Stimulated activated naive CD8-positive, alpha-beta T cell treated with anti-CD3 and anti-CD28 coated beads, Interleukin-15, Interleukin-2, amounts not matched to agents 100 U/mL and 50 U/mL, for 24 hours (primary cell): ENCODE data around the gene MAPK14.
"Not testable (repeated sequence)": the region's sequence is repeated elsewhere in the genome, so short reads cannot be mapped to it uniquely, and the experiment has no call there.

ENCODE experiments used
- ATAC-seq: fragments of 150-1000 bp; cut with Tn5 transposase; one replicate; pipeline ENCODE4 v1.10.0; 2021
- DNase-seq: peaks from one replicate; pipeline ENCODE4 v3.0.0; 2021

Gene MAPK14

DNA sequence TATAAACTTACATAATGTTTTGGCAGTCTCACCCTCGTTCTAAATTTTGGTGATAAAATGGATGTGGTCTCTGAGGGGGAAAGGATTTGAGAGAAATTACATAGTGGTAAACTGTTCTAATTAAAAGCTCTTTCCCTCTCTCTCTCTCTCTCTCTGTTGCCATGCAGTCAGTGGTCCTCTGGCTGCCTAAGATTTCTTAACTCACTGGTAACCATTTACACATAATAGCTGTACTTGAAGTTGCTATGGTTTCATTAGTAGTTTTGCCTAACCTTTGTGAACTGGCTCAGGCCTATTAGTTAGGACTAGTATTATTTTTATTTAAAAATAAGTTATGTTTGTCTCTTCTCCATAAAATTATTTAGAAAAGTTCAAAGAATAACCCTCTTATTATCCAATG is 42.0 kb downstream of the MAPK14 start:
- DNase-seq (no peak), ATAC-seq (no peak)

DNA sequence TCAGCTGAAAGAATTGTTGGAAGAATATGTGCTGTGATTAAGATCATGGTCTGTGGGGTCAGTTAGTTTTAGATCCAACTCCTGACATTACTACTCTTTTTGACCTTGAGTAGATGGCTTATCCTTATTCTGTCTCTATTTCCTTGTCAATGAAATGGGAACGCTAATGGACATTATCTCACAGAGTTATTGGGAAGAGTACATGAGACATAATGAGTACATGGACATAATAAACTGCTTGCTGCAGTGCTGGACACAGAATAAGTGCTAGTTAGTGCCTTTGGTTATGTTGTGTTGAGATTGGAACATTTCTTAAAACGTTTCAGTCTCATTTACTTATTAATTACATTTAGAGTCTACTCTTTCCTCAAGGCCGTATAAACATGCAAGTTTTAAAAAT is 42.6 kb downstream of the MAPK14 start:
- no peak for ATAC-seq
- DNase-seq = no peak

DNA sequence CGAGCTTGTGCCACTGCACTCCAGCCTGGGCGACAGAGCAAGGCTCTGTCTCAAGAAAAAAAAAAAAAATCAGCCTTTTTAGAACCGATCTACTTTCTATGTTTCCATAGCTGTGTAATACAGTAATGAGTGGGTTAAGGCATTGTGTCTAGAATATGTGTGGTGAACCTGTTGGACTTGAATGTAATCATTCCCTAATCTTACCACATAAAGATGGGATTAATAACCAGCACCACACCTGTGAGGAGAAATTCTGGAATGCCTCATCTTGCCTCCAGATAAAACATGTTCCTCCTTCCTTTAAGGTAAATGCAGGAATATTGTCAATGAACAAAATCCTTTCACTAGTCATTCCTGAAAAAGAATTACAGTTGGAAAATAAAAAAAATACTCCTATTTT is 43.7 kb downstream of the MAPK14 start:
- ATAC-seq (no peak), DNase-seq (no peak)

DNA sequence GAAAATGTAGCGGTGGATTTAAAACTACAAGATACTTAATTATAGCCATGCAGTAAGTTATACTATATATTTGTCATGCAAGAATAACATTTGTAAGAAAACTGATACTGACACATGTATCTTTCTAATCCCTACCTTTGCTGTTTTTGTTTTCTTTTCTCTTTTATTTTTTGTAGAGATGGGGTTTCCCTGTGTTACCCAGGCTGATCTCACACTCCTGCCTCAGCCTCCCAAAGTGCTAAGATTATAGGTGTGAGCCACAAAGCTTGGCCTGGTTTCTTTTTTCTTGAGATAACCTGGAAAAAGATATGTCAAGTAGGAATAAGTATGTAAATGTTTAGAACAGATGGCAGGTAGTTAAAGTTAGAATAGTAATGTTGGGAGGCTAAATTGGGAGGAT is 44.1 kb downstream of the MAPK14 start:
- no peak for DNase-seq
- ATAC-seq = no peak

DNA sequence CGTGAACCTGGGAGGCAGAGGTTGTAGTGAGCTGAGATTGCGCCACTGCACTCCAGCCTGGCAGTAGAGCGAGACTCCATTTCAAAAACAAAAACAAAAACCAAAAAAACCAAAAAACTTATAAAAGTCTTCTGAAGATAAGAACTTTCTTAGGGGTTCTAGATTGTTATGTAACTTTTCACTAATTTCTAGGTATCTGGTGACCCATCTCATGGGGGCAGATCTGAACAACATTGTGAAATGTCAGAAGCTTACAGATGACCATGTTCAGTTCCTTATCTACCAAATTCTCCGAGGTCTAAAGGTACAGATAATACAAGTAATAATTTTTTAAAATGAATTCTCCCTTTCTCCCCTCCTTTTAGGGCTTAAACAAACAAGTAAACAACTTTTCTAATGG is 45.1 kb downstream of the MAPK14 start:
- DNase-seq = no peak
- ATAC-seq = no peak

DNA sequence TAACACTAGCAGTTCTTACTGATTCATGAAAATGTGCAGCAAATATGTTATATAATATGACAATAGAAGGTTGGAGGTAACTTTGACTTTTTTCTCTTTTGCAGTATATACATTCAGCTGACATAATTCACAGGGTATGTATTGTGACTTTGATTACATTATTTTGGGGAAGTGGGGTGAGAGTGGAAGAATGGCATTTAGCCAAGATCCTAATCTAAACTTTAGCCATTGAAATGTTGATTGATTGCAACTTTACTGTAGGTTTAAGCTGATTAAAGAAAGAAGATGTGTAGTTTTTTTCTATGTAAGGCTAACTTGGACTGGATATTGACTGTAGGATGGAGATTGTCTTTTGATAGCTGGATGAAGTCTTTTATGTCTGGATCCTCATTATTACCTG is 46.0 kb downstream of the MAPK14 start:
- ATAC-seq = no peak
- DNase-seq = no peak

DNA sequence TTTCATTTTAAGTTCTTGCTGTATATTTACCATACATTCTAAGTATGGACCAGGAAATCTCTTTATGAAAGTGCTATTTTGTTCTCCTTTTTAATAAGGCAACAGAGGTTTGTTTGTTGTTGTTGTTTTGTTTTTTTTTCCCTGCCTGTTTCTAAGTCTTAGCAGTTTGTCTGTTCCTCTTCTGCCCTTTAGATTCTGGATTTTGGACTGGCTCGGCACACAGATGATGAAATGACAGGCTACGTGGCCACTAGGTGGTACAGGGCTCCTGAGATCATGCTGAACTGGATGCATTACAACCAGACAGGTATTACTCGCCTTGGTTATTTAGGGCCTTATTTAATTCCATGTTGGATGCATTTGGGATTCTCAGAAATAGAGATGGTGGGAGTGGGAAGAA is 48.0 kb downstream of the MAPK14 start:
- DNase-seq = no peak
- no peak for ATAC-seq

DNA sequence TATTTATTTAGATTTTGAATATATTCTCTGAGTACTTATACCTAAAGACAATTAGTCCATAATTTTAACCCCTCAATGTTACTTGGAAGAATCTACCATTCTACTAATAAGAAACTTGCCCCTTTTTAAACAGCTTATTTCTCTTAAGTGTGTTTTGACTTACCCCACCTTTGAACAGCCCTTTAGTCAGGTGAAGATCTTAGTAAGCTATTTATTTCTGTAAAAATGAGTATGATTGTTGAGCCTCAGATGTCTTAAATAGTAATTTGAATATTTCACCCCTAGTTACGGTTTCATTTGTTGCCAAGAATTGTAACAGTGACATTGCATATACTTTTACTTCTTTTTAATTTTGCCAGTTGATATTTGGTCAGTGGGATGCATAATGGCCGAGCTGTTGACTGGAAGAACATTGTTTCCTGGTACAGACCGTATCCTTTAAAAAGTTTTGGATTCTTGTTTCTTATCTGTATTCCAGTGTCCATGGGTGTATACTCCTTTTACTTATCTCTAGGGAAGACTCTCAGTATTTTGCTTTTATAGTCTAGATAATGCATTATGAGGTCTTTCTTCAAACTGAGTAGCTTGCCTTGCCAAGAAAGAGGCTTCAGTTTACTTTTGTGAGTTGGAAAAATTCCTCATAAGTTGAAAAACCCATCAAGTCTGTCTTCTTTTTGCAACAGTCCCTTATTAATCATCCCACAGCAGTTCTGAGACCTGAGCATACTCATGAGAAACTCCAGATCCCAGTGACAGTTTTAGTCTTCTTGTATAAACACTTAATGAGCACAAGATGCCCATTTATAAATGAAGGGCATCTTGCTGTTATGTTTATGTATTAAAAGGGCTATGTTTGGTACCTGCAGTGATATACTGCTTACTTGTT is 48.8 kb downstream of the MAPK14 start:
- DNase-seq (no peak), ATAC-seq (no peak)

DNA sequence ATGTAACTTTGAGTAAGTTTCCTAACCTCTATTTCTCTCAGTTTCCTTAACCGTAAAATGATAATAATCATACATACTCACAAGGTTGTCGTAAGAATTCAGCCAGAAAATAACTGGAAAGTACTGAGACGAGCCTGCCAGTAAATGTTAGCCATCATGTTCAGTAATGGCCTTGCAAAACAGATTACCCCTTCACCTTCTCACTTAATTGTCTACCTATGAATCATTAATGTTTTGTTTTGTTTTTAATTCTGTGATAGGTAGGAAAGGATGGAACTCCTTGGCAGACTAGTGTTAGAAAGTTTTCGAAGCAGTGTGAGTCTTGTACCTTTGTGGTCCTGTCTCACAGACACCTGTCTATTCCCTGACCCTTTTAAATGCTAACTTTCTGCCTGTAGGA is 50.6 kb downstream of the MAPK14 start:
- DNase-seq = no peak
- ATAC-seq = no peak

DNA sequence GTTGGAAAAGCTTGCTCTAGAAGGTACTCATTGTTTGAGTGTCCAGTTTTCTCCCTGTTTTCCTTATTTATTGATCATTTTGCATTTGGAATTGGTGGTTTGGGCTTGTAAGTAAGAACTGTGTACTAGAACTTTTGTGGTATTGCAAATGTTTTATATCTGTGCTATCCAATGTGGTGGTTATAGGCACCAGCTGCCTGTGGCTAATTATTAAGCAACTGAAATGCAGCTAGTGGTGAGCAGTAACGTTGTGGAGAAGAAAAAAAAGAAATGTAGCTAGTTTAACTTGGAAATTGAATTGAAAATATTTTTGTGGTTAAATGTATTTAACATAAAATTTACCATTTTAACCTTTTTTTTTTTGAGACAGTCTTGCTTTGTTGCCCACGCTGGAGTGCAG is 52.0 kb downstream of the MAPK14 start:
- DNase-seq (no peak), ATAC-seq (no peak)

DNA sequence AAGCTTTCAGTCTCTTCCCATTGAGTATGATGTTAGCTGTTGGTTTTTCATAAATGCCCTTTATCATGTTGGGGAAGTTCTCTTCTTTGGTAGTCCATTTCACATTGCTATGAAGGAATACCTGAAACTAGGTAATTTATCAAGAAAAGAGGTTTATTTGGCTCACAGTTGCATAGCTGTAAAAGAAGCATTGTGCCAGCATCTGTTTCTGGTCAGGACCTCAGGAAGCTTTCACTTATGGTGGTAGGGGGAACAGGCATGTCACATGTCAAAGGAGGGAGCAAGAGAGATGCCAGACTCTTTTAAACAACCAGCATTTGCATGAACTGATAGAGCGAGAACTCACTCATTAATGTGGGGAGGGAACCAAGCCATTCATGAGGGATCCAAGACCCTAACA is 54.7 kb downstream of the MAPK14 start:
- DNase-seq = no peak
- ATAC-seq = no peak

DNA sequence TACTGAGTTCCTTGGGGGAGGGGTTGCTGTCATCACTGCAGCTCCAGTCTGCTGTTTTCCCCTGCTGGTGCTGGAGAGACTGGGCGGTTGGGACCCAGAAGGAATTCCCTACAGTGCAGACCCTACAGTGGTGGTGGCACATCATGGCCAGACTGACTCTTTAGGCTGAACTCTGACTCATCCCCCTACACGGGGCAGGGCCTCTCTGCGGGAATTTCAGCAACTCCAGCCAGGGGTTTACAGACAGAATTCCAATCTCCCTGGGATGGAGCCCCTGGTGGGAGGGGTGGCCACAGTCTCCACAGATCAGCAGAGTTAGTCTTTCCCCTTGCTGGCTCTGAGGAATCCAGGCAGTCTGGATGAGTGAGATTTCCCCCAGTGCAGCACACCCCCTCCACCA is 55.8 kb downstream of the MAPK14 start:
- DNase-seq (no peak), ATAC-seq (no peak)

DNA sequence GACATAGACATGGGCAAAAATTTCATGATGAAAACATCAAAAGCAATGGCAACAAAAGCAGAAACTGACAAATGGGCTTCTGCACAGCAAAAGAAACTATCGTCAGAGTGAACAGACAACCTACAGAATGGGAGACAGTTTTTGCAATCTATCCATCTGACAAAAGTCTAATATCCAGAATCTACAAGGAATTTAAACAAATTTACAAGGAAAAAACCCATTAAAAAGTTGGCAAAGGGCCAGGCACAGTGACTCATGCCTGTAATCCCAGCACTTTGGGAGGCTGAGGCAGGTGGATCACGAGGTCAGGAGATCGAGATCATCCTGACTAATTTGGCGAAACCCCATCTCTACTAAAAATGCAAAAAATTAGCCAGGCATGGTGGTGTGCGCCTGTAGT is 60.6 kb downstream of the MAPK14 start:
- ATAC-seq, DNase-seq: not testable (repeated sequence)

DNA sequence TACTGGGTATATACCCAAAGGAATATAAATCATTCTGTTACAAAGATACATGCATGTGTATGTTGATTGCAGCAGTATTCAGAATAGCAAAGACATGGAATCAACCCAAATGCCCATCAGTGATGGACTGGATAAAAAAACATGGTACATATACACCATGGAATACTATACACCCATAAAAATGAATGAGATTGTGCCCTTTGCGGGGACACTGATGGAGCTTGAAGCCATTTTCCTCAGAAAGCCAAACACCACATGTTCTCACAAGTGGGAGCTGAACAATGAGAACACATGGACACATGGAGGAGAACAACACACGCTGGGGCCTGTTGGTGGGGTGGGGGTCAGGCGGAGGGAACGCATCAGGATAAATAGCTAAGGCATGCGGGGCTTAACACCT is 61.4 kb downstream of the MAPK14 start:
- DNase-seq = no peak
- no peak for ATAC-seq

DNA sequence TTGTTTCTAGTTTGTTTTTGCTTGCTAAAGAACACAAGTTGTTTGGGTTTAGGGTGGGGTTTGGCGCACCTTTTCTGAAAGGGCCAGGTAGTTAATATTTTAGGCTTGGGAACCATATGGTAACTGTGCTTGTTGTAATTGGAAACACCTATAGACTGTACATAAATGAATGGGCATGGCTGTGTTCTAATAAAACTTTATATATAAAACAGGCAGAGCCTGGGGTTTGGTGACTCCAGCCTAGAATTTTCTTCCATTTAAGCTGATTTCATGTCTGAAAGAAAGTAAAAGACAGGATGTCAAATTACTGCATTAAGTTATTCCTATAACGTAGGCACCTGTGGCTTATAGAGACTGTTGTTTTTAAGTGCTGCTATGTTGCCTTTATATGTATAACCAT is 66.6 kb downstream of the MAPK14 start:
- no peak for DNase-seq
- no peak for ATAC-seq

DNA sequence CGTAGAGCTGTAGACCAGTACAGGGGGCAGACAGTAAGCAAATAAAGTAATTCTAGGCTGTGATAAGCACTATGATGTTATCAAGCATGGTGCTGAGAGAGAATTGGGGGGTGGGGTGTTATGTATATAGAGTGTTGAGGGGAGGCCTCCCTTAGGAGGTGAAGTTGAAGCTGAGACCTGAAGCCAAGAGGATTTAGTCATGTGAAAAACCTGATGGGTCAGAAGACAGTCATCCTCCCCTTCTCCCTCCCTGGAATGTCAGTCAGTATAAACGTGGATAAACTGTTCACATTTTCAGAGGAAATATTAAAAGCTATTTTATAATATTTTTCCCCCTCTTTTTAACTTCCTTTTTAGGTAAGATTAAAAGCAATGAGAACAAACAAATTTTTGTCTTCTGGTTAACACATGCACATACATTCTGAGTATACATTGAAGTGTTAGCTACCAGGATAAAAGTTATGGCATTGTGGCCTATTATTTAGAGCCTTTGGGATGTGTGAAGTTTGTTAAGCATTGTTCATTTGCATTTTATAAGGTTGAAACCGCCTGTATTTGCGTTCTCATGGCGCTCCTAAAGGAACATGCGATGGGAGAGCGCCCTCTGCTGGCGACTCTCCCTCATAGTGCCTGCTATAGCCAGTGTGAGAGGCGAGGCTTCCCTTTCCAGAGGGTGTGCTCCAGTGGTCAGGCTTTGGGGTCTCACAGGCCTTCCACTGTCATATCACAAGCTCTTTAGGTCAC is 67.3 kb downstream of the MAPK14 start:
- ATAC-seq = peak; percentile 93
- peak; percentile 86 for DNase-seq

DNA sequence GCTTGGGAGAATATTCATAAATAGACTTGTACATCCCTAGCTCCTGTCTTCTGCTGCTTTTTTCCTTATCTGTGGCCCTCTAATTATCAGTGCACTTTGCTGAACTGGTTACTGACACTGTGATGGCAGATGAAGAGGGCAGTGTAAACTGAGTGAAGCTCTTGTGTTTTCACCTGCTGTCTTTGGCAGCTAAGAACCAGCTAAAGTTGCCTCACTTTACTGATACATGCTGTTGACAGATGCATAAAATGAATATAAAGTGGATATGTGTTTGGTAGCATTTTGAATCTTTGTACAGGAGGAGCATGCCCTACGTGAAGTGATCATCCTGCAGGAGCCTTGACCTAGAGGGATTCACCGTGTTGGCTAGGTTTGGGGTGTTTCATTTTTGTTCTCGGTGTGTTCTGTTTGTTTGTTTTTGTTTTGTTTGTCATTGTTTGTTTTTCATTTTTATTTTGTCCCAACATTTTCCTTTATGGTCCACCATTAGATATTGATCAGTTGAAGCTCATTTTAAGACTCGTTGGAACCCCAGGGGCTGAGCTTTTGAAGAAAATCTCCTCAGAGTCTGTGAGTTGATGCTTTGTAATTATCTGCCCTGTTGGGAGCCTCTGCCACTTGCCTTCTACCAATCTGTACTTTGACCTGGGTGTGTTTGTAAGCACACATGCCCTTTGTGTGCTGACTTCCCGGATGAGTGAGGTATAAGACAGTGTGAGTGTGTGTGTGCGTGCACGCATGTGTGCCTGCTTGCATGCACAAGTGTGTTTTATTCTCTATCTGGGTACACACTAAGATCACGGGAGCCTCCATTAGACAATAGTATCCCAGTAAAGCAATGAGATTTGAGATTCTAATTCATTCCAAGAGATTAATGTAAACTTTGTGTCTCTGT is 68.1 kb downstream of the MAPK14 start:
- ATAC-seq (no peak), DNase-seq (no peak)

DNA sequence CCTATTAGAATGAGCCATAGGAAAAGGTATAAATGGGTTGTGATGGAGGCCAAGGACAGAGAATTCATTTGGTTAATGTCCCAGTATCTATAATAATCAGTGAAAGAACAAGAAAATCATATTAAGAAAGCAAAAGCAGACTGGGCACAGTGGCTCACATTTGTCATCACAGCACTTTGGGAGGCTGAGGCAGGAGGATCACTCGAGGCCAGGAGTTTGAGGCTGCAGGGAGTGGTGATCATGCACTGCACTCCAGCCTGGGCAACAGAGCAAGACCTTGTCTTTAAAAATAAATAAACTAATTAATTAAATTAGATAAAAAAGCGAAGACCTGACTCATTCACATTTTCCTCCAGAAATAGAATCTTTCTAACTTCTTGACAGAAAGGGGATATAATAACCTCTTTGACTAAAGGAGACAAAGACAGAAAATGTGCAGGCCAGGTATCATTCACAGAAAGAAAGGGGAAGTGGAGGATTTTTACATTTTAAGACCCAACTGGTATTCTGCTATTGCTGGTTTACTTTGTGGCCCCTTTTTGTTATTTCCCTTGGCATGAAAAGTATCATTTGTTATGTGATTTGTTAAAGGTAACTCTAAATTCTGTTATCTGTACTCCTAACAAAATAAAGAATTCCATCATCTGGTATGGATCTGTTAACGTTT is 70.8 kb downstream of the MAPK14 start:
- no peak for ATAC-seq
- no peak for DNase-seq

DNA sequence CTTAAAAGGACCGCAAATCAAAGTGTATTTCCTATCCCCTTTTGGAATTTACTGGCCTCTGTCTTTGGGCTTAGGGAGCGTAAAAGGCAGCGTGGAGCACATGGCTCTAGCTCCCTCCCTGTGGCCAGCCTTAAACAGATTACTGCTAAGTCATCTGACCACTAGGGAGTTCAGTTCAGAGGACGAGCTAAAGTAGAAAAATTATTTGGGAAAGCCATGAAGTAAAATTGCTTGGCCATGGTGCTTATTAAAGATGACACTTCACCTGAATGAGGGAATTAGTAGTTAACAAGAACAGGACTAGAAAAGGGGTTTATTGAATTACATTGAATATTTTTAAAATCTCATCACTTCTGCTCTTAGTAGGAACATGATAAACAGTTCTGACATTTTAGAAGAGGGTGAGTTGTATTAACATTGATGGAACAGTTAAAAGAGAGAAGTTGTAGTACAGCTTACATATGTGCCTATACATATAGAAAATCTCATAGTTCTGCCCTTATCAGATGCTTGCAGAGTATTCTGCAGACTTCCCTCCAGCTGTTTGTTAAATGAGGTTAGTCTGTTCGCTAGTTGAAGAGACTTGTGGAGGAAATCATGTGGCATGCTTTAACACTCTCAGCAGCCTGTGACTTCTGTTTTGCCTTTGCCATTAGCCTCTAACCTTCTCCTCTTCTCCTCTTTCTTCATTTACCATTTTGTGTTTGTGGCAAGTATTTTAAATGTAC is 71.5 kb downstream of the MAPK14 start:
- ATAC-seq = no peak
- DNase-seq = no peak

DNA sequence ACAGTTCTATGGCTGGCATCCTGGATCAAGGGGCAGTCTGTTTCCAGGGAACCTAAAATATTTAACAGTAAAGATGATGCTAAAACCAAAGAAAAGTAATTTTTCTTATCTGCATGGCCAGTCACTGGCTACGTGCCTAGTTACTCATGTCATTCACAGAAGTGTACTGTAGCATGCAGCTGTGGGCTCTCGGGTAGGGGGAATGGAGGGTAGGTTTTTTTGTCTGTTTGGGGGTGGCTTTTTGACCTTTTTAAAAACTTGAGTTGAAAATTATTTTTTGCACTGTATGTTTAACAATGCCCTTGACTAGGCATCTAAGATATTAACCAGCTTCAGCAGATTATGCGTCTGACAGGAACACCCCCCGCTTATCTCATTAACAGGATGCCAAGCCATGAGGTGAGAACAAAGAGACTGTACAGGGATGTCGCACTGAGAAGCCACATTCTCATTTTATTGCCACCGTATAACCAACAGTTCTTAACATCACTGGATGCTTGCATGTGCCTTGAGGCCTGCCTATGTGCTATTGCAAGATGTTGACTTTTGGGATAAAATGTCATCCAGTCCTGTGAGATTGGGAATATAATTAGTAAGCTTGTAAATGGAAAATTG is 72.4 kb downstream of the MAPK14 start:
- ATAC-seq (peak; percentile 42), DNase-seq (no peak)

DNA sequence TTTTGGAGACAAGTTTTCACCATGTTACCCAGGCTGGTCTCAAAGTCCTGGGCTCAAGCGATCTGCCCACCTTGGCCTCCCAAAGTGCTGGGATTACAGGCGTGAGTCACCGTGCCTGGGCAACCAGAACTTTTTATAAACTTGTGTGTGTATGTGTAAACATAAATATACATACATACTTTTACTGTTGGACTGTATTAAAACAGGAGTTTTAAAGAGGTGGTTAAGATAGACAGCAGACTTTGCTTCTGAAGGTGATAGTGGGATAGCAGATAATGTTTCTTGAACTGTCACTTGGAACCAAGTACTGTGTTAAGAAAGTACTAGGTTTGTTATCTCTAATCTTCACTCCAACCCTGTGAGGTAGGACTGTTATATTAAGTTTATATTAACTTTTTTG is 74.1 kb downstream of the MAPK14 start:
- no peak for DNase-seq
- no peak for ATAC-seq
